ENCODE results near the gene VASP.

The VASP gene

DNA sequence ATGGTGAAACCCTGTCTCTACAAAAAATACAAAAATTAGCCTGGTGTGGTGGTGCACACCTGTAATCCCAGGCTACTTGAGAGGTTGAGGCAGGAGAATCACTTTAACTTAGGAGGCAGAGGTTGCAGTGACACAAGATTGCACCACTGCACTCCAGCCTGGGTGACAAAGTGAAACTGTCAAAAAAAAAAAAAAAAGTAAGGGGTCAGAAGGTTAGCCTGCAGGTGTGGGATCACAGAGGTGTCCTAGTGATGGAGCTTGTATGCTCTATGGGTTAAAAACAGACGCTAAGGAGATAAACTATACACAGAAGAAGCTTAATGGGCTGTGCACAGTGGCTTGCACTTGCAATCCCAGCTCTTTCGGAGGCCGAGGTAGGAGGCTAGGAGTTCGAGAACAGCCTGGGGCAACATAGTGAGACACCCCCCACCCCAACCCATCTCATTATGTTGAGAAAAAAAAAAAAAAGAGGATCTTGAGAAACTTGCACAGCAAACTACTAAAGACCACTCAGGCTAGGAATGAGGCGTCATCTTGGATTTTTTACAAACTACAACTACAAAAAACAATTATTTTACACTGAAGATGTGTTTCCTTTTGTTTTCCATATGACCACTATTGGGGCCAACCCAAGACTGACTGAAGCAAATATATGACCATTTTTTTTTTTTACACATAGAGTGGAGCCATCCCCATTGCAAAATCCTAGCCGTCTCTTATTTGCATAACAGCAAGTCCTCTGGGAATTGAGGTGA is 31.6 kb upstream of the VASP start:
- Histone ChIP-seq H3K9ac (ENCODE audit: low read length) (no peak overlapping the region), H3K27me3 (ENCODE audit: control insufficient read depth, insufficient read depth, low read length) (peaks cover 45% of the 10 kb centered on the region), H3K4me1 (ENCODE audit: control insufficient read depth, insufficient read depth, low read length) (peaks cover 12% of the 10 kb centered on the region), H3K4me3 (ENCODE audit: low read length) (no peak overlapping the region), H3K9me3 (ENCODE audit: control insufficient read depth, low read length) (no peaks in the 10 kb centered on the region), H3K36me3 (ENCODE audit: control insufficient read depth, insufficient read depth, low read length) (no peaks in the 10 kb centered on the region)

- Histone ChIP-seq H3K36me3 (ENCODE audit: control insufficient read depth, insufficient read depth, low read length) (no peaks in the 10 kb centered on the region), H3K4me3 (ENCODE audit: low read length) (no peak overlapping the region), H3K9ac (ENCODE audit: low read length) (no peak overlapping the region)
Measured at GRCh38 chr19:45476304-45476703, 31.0 kb upstream of the VASP start.

DNA sequence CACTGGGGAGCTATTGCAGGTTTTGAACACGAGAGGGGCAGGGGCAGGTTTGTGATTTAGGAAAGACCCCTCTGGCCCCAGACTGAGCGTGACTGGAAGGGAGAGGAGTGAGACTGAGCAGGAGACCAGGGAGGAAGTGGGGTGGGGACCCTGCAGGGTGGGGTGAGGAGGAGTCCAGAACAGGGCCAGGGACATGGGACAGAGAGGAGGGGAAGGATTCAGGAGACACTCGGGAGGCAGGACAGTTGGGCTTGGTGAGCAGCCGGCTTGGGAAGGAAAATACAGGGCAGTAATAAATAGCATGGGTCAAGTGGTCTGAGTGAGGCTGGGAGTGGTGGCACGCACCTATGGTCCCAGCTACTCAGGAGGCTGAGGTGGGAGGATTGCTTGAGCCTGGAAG is 30.1 kb upstream of the VASP start:
- H3K4me1 ChIP-seq (ENCODE audit: control insufficient read depth, insufficient read depth, low read length) = peaks cover 12% of the 10 kb centered on the region
- no peak overlapping the region for H3K9ac ChIP-seq (ENCODE audit: low read length)
- H3K27me3 ChIP-seq (ENCODE audit: control insufficient read depth, insufficient read depth, low read length) = peaks cover 31% of the 10 kb centered on the region
- H3K4me3 ChIP-seq (ENCODE audit: low read length) = no peak overlapping the region
- no peaks in the 10 kb centered on the region for H3K9me3 ChIP-seq (ENCODE audit: control insufficient read depth, low read length)
- no peaks in the 10 kb centered on the region for H3K36me3 ChIP-seq (ENCODE audit: control insufficient read depth, insufficient read depth, low read length)

More at GRCh38 chr19:45476304-45476703, 31.0 kb upstream of the VASP start:
- Histone ChIP-seq H3K27me3 (ENCODE audit: control insufficient read depth, insufficient read depth, low read length) (peaks cover 40% of the 10 kb centered on the region), H3K4me1 (ENCODE audit: control insufficient read depth, insufficient read depth, low read length) (peaks cover 12% of the 10 kb centered on the region), H3K9me3 (ENCODE audit: control insufficient read depth, low read length) (no peaks in the 10 kb centered on the region)

DNA sequence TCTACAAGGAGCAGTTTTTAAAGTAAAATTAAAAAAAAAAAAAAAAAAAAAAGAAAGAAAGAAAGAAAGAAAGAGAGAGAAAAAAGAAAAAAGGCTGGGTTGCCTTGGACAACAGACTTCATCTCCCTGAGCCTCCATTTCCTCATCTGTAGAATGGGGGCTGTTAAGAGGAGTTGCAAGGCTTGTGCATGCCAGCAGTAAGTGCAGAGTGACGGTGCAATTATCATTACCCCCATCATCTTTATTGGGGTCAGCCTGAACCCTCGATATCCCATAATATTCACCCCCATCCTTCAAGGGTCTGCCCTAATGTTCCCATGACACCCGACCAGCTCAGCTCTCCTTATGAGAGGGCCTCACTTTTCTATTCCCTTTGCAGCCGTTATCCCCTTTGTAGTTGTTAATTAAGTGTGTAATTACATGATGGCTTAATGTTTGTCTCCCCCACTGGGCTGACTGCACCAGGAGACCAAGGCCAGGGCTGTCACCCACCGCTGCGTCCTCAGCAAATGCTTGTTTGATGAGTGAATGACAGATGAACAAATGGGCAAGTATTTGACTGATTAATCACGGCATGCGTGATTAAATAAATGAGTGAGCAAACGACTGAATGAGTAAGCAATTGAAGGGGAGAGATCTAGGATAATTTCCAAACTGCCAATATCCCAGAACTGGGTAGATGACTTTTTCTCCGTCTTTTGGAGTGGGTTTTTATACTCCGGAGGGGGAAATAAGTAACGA is 29.4 kb upstream of the VASP start:
- H3K27me3 ChIP-seq (ENCODE audit: control insufficient read depth, insufficient read depth, low read length) = peaks cover 24% of the 10 kb centered on the region
- peak overlapping the region; percentile 95 for H3K9ac ChIP-seq (ENCODE audit: low read length)
- H3K4me3 ChIP-seq (ENCODE audit: low read length) = peak overlapping the region; percentile 91
- H3K36me3 ChIP-seq (ENCODE audit: control insufficient read depth, insufficient read depth, low read length) = no peaks in the 10 kb centered on the region
- no peaks in the 10 kb centered on the region for H3K9me3 ChIP-seq (ENCODE audit: control insufficient read depth, low read length)
- H3K4me1 ChIP-seq (ENCODE audit: control insufficient read depth, insufficient read depth, low read length) = peaks cover 12% of the 10 kb centered on the region

GRCh38 chr19:45478454-45479238 is 28.6 kb upstream of the VASP start:
- peak overlapping the region; percentile 95 for H3K9ac ChIP-seq (ENCODE audit: low read length)
- no peaks in the 10 kb centered on the region for H3K36me3 ChIP-seq (ENCODE audit: control insufficient read depth, insufficient read depth, low read length)
- peaks cover 12% of the 10 kb centered on the region for H3K4me1 ChIP-seq (ENCODE audit: control insufficient read depth, insufficient read depth, low read length)
- H3K27me3 ChIP-seq (ENCODE audit: control insufficient read depth, insufficient read depth, low read length) = peaks cover 16% of the 10 kb centered on the region
- no peaks in the 10 kb centered on the region for H3K9me3 ChIP-seq (ENCODE audit: control insufficient read depth, low read length)
- H3K4me3 ChIP-seq (ENCODE audit: low read length) = peak overlapping the region; percentile 91

DNA sequence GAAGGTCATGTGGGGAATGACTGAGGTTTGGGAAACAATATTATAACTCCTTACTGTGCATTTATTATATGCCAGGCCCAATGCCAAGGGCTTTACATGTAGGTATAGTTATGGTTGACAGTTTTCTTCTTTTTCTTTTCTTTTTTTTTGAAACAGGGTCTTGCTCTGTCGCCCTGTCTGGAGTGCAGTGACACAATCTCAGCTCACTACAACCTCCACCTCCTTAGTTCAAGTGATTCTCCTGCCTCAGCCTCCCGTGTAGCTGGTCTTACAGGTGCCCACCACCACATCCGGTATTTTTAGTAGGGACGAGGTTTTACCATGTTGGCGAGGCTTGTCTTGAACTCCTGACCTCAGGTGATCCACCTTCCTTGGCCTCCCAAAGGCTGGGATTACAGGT is 24.2 kb upstream of the VASP start:
- no peaks in the 10 kb centered on the region for H3K27me3 ChIP-seq (ENCODE audit: control insufficient read depth, insufficient read depth, low read length)
- H3K9me3 ChIP-seq (ENCODE audit: control insufficient read depth, low read length) = no peaks in the 10 kb centered on the region
- H3K4me1 ChIP-seq (ENCODE audit: control insufficient read depth, insufficient read depth, low read length) = peaks cover 9% of the 10 kb centered on the region

GRCh38 chr19:45484273-45484945 is 22.9 kb upstream of the VASP start:
- Histone ChIP-seq H3K4me3 (ENCODE audit: low read length) (no peak overlapping the region), H3K27me3 (ENCODE audit: control insufficient read depth, insufficient read depth, low read length) (no peaks in the 10 kb centered on the region), H3K9ac (ENCODE audit: low read length) (no peak overlapping the region), H3K4me1 (ENCODE audit: control insufficient read depth, insufficient read depth, low read length) (peaks cover 4% of the 10 kb centered on the region), H3K9me3 (ENCODE audit: control insufficient read depth, low read length) (no peaks in the 10 kb centered on the region), H3K36me3 (ENCODE audit: control insufficient read depth, insufficient read depth, low read length) (no peaks in the 10 kb centered on the region)

More for the DNA sequence above, 24.2 kb upstream of the VASP start:
- Histone ChIP-seq H3K4me3 (ENCODE audit: low read length) (no peak overlapping the region), H3K36me3 (ENCODE audit: control insufficient read depth, insufficient read depth, low read length) (no peaks in the 10 kb centered on the region), H3K9ac (ENCODE audit: low read length) (no peak overlapping the region)

GRCh38 chr19:45485305-45486077 is 21.8 kb upstream of the VASP start:
- Histone ChIP-seq H3K36me3 (ENCODE audit: control insufficient read depth, insufficient read depth, low read length) (no peaks in the 10 kb centered on the region), H3K9ac (ENCODE audit: low read length) (peak overlapping the region; percentile 65), H3K27me3 (ENCODE audit: control insufficient read depth, insufficient read depth, low read length) (no peaks in the 10 kb centered on the region), H3K9me3 (ENCODE audit: control insufficient read depth, low read length) (no peaks in the 10 kb centered on the region), H3K4me3 (ENCODE audit: low read length) (peak overlapping the region; percentile 57), H3K4me1 (ENCODE audit: control insufficient read depth, insufficient read depth, low read length) (peaks cover 4% of the 10 kb centered on the region)

DNA sequence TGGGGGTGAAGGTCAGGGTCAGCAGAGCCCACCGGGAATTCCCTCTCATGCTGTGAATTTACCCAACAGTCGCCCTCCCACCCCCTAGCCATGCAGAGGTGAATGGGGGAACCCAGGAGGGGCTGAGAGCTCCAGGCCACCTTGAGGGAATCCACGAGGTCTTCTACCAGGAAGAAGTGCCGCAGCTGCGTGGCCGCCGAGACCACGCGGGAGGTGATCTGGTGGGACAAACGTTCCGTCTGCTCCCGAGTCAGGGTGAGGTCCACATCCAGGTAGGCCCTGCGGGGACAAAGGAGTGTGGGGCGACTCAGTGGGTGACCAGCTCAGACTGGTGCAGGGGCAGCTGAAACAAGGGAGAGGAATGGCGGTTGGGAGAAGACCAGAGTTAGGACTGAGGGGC is 18.6 kb upstream of the VASP start:
- Histone ChIP-seq H3K9me3 (ENCODE audit: control insufficient read depth, low read length) (no peaks in the 10 kb centered on the region), H3K36me3 (ENCODE audit: control insufficient read depth, insufficient read depth, low read length) (no peaks in the 10 kb centered on the region), H3K27me3 (ENCODE audit: control insufficient read depth, insufficient read depth, low read length) (peaks cover 6% of the 10 kb centered on the region), H3K4me1 (ENCODE audit: control insufficient read depth, insufficient read depth, low read length) (peaks cover 21% of the 10 kb centered on the region), H3K9ac (ENCODE audit: low read length) (no peak overlapping the region), H3K4me3 (ENCODE audit: low read length) (no peak overlapping the region)

- no peak overlapping the region for H3K9ac ChIP-seq (ENCODE audit: low read length)
- no peaks in the 10 kb centered on the region for H3K9me3 ChIP-seq (ENCODE audit: control insufficient read depth, low read length)
- no peaks in the 10 kb centered on the region for H3K36me3 ChIP-seq (ENCODE audit: control insufficient read depth, insufficient read depth, low read length)
- H3K4me3 ChIP-seq (ENCODE audit: low read length) = no peak overlapping the region
- peaks cover 21% of the 10 kb centered on the region for H3K4me1 ChIP-seq (ENCODE audit: control insufficient read depth, insufficient read depth, low read length)
- peaks cover 10% of the 10 kb centered on the region for H3K27me3 ChIP-seq (ENCODE audit: control insufficient read depth, insufficient read depth, low read length)
Measured at GRCh38 chr19:45489216-45489855, 17.9 kb upstream of the VASP start.
